Endothelial cell of umbilical vein (primary cell): ENCODE measurements around the gene KANK2.

ENCODE experiments used
- CTCF ChIP-seq, 2 donors: IDR thresholded peaks; 1 replicate in 1 of 2; 2 replicates in 1 of 2; pipeline ENCODE4 v1.5.1; 2011; ENCODE audit warnings: low read length in 2 of 2, mild to moderate bottlenecking in 2 of 2, moderate library complexity in 2 of 2, control low read depth in 1 of 2, inconsistent platforms in 1 of 2, low read depth in 1 of 2; ENCODE audit not compliant: insufficient read depth in 1 of 2; ENCODE audit errors: extremely low read depth in 1 of 2
- FOS ChIP-seq: IDR thresholded peaks from 2 replicates; pipeline ENCODE4 v1.6.1; 2011; ENCODE audit warnings: mild to moderate bottlenecking, low read length, moderate library complexity, borderline replicate concordance; ENCODE audit not compliant: insufficient read depth
- MAX ChIP-seq: IDR thresholded peaks from 2 replicates; pipeline ENCODE4 v1.6.1; 2011; ENCODE audit not compliant: insufficient read depth, insufficient read length
- POLR2A ChIP-seq: IDR thresholded peaks from 2 replicates; pipeline ENCODE4 v1.6.1; 2012; ENCODE audit warnings: low read depth, mild to moderate bottlenecking, control low read depth, low read length
- POLR2AphosphoS5 ChIP-seq: IDR thresholded peaks from 2 replicates; pipeline ENCODE4 v1.6.1; 2012; ENCODE audit warnings: low read depth, mild to moderate bottlenecking, control low read depth, low read length, moderate library complexity; ENCODE audit not compliant: insufficient read depth

GRCh38 chr19:11115042-11115441, 82.3 kb downstream of the KANK2 start:
- TF ChIP-seq CTCF (IDR thresholded peaks at IDR 0.05; ENCODE audit: extremely low read depth in 1 of 2, insufficient read depth in 1 of 2, low read depth in 1 of 2, low read length in 2 of 2): no peak
- TF ChIP-seq POLR2A: no peak
- TF ChIP-seq POLR2AphosphoS5: no peak
- no peak for TF ChIP-seq FOS
- TF ChIP-seq MAX: no peak
